AG20443 (cell line): ENCODE results near the gene FRS2.
A peak's percentile ranks its signal among the peaks of the same experiment; 100 is the strongest.
"Not testable (repeated sequence)": the region's sequence is repeated elsewhere in the genome, so short reads cannot be mapped to it uniquely, and the experiment has no call there.

Source experiments
- DNase-seq: peaks from one replicate; pipeline ENCODE4 v3.0.0; 2012; ENCODE audit warnings: low spot score, mixed read lengths

The FRS2 gene, protein sequence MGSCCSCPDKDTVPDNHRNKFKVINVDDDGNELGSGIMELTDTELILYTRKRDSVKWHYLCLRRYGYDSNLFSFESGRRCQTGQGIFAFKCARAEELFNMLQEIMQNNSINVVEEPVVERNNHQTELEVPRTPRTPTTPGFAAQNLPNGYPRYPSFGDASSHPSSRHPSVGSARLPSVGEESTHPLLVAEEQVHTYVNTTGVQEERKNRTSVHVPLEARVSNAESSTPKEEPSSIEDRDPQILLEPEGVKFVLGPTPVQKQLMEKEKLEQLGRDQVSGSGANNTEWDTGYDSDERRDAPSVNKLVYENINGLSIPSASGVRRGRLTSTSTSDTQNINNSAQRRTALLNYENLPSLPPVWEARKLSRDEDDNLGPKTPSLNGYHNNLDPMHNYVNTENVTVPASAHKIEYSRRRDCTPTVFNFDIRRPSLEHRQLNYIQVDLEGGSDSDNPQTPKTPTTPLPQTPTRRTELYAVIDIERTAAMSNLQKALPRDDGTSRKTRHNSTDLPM

DNA sequence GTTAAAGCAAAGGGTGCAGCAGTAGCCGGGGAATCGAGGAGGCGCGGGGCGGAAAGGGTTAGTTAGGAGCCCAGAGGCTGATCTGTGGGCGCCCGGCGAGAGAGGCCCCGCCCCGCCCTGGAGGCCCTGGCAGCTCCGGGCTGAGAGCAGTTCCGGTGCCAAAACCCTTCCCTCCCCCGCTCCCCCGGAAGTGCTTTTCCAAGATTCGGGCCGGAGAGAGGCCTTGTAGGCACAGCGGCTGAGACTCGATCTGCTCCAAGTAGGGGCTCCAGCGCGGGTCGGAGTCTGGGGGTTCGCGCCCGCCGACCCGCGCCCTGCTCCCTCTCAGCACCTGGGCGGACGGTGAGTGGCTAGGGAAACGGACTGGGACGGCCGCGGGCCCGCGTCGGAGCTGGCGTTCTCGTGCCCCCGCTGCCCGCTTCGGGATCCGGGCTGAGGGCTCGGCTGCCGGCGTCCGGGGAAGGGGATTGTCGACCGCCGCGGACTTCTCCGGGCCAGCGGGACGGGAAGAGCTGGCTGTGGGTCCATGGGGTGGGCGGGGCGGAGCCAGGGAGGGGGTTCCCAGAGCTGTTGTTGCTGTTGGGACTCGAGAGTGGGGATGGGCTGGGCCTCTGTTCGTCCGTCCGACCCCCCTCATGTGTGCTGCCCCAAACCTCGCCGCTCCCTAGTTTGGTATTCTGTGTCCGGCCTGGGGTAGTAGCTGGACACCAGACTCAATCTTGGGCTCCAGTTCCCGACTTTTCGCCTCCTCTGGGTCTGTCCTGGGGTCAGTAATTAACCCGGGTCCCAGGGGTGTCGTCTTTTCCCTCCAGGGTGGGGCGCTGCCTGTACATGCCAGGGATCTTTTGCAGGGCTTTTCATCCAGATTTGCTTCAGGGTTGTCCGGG is at the start of gene FRS2:
Gene FRS2 (plus strand): TSS at position 200 of the 887 bp plus-strand sequence. CDS start 98,643 bp downstream, outside the sequence.
- DNase-seq, result peak; percentile 98

DNA sequence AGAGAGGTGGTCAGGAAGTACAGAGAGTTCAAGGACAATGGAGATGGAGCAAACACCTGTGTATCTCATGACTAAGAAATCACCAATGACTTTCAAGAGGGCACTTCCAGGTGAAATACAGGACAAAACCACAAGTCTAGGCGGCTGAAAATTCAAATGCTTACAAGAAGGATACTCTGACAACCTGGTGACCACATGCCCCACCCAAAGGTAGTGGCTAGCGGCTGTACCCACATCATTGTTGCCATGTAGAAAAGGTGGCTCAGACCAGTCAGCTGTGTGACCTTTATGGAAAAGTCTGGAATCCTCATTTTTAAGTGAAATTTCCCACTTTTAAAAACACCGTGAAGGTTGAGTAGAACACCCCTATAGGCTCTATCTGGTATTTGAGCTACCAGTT is 48.6 kb upstream of the FRS2 start:
- DNase-seq, result no peak

DNA sequence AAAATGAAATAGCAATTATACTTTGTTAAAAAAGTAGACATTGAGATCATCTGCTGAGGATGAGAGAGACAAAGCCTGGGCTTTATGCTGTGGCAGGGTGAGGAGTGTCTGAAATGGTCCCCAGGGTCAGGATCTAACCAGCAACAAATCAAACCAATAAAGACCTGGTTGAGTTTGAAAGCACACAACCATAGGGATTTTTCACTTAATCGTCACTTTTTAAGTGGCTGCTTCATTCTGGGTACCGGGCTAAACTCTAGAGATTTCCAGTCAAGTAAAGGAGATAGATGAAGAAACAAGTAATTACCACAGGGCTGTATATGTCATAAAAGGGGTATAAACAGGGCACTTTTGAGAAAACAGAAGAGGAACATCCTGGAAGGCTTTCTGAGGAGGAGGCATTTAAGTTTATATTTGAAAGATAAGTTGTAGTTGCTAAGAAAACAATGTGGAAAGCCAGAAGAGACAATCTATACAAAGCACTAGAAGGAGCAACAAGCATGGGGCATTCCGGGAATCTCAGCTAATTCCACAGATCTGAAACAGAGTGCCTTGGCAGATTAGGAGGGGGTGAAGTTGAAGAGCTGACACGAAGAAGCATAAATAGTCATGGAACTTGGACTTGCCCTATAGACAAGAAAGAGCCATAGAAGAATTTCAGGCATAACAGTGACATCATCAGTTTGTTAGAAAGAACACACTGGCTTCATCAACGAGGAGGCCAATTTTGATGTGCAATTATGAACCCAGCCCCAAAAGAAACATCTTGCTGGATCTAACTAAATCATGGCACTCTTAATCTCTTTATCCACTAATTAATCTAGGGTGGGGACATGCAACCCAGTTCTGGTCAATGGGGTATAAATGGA is 46.9 kb upstream of the FRS2 start:
- DNase-seq, result no peak

DNA sequence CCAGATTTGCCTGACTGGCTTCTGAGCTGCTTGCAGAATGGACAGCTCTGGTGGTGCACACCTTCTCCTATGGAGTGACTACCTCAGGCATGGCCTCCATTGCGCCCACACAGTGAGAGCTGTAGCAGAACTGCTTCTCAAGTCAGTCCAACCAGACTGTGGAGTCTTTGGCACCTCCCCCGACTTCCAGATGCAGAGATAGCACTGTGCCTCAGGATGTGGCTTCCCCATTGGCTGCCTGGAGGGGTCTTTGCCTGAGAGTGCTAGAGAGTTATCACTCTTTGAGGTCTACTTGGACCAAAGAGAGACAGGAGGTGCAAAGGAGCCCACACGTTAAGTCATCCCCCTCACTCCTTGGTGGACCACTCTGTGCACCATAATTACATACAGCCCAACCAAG is 44.8 kb upstream of the FRS2 start:
- no peak for DNase-seq

DNA sequence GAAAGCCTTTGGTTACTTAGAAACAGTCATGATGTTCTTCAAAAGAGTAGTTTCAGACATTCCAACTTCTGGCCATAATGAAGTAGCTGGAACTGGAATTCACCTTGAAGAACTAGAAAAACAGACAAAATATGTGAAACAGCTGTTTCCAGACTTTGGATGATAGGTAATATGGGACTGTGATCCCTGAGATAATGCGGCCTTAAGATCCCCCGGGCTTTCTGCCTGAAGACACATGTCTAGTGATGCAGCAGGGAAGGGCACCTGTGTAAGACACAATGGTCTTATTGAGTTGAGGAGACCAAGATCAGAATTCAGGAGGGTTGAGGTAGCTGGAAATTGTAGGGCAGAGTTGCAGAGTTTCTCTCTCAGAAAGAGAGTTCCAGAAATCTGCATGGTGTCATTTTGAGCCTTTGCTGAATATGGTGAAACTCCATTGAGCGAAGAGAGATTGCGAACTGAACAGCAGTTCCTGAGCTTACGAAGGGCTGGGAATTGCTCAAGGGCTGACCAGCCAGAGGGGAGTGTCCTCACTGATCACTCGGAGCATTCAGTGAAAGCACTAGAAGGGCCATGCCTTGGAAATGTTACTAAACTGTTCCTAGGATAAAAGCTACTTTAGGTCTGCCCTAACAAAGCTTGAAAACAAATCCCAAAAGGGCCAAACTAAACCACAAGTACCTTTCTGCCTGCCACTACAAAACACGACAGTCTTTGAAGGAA is 41.7 kb upstream of the FRS2 start:
- peak; percentile 25 for DNase-seq

DNA sequence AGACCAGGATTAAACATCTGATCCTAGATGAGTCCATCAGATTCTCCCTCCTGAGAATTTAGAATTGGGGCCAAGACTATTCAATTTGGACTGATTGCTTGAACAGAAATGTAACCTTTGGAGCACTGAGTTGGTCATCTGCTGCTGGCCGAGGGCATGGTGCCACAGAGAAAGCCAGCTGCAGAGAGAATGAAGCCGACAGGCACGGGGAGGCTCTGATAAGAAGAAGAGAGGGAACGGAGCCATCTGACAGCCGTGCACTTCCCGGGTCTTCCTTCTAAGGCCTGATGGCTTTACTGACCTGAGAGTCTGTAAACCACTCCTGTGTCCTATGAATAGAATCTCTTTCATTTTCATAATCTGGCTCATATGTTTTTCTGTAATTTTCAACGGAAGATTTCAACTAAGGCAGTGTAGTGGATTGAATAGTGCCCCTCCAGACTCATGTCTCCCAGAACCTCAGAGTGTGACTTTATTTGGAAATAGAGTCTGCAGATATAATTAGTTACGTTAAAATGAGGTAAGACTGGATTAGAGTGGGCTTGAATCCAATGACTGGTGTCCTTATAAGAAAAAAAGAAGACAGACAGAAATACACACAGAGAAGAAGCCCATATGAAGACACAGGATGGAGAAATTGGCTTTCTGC is 39.1 kb upstream of the FRS2 start:
- no peak for DNase-seq

DNA sequence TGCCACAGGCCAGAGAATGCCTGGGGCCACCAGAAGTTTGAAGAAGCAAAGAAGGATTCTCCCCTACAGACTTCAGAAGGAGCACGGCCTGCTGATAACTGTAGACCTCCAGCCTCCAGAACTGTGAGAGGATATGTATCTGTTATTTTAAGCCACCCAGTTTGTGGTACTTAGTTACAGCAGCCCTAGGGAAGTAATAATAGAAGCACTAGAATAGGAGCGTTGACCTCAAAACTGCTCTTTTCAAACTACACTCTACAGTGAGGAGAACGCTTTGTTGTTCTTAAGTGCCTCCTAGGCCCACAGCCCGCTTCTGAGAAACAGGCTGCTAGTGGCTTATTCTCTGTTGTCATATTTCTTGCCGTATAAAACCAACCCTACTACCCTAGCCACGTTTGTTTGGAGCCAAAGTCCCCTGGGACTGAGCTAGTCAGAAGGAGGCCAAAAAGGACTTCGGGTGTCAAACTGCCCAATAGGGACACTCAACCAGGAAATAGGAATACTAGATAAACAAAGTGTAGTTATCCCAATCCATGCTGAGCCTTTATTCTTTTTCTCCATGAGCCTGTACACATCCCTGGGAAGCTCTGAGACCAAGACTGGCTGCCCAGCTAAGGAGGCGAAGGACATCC is 38.5 kb upstream of the FRS2 start:
- no peak for DNase-seq

DNA sequence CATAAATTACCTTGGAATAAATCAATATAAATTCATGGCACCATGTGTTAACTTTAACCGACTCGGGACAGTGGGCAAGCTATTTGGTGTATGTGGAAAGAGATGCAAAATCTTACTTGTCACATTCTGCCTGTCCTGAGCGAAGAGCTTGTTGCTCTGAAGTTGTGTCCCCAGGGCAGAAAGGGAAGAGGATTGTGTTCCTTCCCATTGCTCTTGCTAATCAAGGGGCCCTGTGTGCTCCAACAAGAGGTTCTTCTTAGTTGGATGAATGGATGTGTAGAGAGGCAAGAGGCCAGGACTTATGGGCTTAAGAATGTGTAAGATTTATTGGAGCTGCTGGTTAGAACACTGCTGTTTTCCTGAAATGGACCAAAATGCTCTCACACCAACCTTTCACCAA is 36.5 kb upstream of the FRS2 start:
- no peak for DNase-seq

DNA sequence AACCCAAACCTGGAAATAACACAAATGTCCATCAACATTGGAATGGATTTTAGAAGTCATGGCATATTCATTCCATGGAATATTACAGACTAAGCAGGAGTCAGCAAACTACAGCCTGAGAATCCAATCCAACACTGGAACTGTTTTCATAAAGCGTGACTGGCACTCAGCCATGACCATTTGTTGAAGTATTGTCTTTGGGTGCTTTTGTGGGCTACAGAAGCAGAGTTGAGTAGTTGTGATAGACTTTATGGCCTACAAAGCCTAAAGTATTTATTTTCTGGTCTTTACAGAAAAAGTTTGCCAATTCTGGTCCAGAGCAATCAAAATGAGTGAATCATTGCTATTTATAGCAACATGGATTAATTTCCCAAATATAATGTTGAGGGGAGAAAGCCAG is 34.5 kb upstream of the FRS2 start:
- DNase-seq, result no peak

DNA sequence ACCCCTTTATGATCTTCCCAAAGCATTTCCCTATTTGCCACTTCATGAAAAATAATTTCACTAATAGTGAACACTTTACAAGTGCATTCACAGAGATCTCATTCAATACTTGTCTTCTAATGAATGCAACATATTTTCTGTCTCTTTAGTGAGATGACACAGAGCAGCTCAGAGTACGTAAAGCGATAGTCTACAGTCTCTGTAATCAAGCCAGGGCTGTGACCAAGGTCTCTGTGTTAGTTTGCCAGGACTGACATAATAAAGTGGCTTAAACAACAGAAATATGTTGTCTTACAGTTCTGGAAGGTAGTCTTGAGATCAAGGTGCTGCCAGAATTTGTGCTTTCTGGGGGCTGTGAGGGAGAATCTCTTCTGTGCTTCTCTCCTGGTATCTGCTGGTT is 33.1 kb upstream of the FRS2 start:
- no peak for DNase-seq

DNA sequence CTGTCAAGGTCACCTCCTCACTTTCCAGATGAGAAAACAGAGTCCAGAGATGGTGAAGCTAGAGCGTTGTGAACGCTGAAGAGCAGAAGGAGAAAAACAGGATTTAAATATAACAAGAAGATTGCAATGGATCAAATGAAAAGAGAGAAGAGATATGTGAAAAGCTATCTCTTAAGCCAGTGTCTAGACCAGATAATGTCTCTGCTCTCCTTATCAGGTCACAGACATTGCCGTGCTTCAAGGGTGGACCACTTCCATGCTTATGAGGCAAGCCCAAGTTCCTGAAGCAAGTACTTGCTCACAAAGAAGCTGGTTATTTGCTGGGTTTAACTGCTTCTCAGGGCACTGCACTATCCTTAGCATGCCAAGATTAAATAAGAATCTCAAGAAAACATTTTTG is 31.6 kb upstream of the FRS2 start:
- no peak for DNase-seq

DNA sequence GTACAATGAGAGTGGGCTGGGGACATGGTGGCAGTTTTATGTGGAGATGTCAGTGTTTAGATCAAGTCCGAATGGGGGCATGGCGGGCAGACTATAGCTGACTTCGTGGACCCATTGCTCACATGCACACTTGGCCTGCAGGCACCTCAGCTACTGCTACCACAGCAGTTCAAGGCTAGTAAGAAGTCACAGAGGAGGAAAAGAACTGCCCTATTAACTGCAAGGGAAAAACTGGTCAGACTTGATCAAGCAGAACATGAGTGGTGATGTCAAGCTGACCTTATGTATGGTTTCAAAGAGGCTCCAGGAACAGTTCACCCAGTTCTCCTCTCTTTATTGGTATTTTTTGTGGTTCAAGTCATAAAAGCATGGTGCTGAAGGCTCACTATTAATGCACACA is 30.2 kb upstream of the FRS2 start:
- DNase-seq, result no peak

DNA sequence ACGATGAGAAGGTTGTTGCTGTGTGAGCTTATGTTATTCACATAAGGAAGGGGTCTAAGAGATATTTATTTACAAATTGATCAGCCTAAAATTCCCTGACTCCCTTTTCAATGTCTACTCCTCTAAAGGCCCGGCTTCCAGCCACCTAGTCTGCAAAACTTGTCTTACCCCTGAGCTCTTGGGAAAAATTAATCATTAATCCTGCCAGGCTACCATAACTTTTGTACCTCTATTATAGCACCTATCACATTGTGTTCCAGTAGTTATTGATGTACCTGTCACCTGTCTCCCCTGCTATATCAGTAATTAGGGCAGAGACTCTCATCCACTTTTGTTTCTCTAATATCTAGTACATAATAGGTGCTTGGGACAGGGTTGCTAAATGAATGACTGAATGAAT is 29.3 kb upstream of the FRS2 start:
- DNase-seq, result no peak

DNA sequence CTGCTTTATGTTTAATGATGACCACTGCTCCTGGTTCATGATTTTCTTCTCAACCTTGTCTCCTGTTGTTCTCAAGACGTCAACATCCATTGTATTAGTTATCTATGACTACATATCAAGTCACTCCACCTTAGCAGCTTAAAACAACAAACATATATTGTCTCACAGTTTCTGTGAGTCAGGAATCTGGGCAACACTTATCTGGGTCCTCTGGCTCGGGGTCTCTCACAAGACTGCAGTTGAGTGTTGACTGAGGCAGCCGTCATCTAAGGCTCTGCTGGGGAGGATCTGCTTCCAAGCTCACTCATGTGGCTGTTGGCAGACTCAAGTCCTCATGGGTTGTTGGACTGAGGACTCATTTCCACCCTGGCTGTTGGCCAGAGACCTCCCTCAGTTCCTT is 27.3 kb upstream of the FRS2 start:
- no peak for DNase-seq

DNA sequence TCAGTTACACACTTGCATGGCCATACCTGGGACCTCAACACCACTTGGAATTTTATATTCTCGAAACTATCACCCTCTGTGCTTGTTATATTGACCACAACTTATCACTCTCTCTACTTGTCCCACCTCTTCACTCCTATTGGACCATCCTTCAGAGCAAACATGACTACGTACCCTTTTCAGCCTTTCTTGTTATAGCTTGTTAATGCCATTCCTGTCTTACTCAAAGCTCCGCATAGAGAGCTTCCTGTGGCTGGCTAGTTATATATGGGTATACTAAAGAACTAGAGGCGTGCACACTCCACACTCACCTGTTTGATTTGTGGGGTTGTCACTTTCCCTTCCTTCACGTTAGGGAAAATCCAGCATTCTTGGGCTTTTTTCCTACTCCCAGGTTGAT is 26.3 kb upstream of the FRS2 start:
- no peak for DNase-seq

DNA sequence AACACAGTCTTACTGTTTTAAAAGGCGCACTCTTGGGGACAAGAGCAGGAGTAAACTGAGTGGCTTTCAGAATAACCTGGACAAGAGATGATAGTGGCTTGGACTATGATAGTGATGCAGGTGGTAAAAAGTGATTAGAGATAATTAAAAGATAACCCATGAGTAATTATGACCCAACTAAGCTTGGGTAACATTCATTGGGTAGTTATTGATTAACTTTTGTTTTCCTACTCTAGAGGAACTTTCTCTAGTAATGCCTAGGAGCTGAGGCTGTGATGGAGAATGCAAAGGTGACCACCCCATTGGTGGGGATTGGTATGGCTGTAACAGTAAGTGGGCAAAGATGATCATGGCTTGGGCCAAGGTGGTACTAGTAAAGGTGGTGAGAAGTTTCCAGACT is 22.3 kb upstream of the FRS2 start:
- DNase-seq, result no peak

DNA sequence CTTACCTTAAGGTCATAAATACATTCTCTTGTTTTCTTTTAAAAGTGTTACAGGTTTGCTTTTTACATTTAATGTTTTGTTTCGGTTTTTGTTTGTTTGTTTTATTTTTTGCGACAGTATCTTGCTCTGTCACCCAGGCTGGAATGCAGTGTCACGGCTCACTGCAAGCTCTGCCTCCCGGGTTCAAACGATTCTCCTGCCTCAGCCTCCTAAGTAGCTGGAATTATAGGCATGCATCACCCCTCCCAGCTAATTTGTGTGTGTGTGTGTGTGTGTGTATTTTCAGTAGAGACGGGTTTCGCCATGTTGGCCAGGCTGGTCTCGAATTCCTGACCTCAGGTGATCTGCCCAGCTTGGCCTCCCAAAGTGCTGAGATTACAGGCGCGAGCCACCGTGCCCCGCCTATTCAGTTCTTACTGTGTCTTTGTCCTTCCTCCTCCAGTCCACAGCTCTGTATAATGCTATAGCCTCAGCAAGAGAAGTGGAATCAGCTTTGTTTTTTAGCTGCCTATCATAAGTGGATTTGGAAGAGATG is 17.5 kb upstream of the FRS2 start:
- not testable (repeated sequence) for DNase-seq

DNA sequence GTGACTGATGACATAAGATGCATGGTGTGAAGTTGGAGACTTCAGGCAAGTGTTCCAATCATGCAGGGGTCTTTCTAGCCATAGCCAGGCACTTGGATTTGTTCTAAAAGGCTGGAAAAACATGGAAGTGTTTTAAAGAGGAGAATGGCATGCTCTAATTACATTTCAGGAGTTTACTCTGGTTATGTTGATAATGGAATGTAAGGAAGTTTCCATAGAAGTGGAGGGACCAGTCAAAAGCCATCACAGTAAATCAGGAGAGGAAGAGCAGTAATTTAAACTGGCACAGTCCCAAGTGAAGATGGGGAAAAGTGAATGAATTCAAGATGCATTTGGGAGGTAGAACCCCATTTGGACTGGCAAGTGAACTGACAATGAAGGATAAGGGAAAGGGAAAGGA is 13.9 kb upstream of the FRS2 start:
- no peak for DNase-seq

DNA sequence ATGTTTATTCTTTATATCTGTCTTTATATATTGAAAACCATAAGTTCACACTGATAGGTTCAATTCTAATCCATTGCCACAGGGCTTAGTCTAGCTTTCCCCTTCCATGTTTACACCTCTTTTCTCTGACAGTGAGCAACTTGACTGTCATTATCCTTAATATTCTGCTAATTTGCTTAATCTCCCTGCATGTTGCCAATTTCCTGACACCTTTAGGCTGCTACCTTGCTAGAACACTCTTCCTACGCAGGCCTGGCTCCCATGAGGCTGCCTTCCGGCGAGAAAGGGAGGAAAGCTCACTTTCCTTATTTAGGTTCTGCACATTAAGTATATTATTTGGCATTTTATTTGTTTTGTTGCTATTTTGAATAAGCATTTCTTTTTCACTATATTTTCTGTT is 12.8 kb upstream of the FRS2 start:
- no peak for DNase-seq

DNA sequence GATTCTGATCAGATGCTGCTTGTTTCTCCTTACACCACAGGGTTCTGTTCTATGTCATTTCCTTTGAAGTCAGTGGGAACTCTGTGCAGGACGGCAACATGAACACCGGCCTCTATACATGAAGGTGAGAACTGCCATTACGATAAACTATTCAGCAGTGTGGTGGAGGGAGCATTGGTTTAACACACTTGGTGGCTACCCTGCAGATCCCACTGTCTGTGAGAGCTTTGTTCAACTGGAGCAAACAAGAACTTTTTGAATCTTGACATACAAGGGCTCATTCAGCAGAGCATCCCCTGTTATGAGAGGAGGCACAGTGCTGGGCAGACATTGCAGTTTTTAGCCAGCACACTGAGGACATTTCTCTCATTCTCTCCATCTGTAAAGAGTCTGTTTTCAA is 10.7 kb upstream of the FRS2 start:
- no peak for DNase-seq
